GM19239 (cell line): ENCODE data around the gene LCE3B.
"Not testable (repeated sequence)": the region's sequence is repeated elsewhere in the genome, so short reads cannot be mapped to it uniquely, and the experiment has no call there.

ENCODE experiments used
- DNase-seq: peaks from one replicate; pipeline ENCODE4 v3.0.0; 2011; ENCODE audit warnings: low spot score; ENCODE audit not compliant: insufficient read length
- FAIRE-seq: peaks from 2 replicates; lab custom pipeline; 2011; peaks lifted over from hg19 to GRCh38; lab: Jason Lieb, UNC

The LCE3B gene, protein sequence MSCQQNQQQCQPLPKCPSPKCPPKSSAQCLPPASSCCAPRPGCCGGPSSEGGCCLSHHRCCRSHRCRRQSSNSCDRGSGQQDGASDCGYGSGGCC

DNA sequence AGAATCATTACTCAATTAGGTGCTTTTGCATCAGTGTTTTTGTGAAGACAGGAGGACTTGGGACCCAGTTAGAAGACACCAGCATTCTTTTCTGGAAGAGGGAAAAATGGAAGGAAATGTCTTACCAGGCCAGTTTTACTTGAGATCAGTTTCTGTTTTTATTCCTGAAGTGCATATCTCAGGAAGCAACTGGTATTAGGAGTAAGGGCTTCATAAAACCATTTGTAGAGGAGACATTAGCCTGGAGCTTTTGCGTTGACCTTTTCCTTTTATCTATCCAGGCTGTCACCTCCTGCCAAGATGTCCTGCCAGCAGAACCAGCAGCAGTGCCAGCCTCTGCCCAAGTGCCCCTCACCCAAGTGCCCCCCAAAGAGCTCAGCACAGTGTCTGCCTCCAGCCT lies at the start of gene LCE3B:
Gene LCE3B, plus strand, starts transcription at position 301 of the 400 bp plus-strand sequence. Its CDS starts 0 bp downstream, at position 301.
- DNase-seq (no peak), FAIRE-seq (no peak)

DNA sequence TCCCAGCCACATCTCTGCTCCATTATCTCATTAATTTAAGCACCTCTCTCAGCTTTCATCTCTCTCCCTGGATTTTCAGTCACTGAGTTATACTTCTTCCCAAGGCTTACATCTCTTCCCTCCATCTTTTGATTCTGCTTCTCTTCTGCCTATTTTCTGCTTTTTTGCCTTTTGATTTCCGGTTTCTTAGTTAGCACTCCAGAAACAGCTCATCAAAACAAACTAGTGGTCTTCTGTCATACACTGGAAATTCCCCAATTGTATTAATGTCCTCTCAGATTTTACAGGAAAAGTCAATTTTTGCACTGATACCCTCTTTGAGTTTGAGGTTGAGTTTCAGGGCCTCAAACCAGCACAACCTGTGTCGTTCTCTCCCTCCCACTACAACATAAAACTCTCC lies 48.5 kb upstream of the LCE3B start:
- no peak for FAIRE-seq
- DNase-seq: no peak

DNA sequence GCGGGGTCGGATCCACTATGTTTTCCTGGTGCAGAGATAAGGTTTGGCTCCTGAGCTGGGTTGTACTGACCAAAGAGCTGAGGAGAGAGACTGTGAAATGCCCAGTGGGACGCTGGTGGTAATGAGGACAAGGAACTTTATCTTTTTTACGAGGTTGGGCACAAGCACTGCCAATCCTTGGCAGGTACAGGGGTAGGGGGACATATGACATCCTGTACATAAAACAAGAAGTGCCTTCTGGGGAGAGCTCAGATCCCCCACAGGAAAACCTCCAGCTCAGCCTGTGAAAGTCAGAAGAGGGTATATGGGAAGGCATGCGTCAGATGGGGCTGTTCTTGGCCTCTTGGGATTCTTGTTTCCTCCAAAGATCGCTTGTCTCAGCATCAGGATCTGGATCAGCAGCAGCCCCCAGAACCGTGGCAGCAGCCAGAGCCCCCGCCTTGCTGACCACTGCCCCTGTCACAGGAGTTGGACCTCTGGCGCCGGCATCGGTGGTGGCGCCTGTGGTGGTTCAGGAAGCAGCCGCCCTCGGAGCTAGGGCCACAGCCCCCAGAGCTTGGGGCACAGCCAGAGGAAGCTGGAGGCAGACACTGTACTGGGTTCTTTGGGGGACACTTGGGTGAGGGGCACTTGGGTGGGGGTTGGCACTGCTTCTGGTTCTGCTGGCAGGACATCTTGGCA lies 47.9 kb upstream of the LCE3B start:
- DNase-seq: no peak
- FAIRE-seq: no peak

DNA sequence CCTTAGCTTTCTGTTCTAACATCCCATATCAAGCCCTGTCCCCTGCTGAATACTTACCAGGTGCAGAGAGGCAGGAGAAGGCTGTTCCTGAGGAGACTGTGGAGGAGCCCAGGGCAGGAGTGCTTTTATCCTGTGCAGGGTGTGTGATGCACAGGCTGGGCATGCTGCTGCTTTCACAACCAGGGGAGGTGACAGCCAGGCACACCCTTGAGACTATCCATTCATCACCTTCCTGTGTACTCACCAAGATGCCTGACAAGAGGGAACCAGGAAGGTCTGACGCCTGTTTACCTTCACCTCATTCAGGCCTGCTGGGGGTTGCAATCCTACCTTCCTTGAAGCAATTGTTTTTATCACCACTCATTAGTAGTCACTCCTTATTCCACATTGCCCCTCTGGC lies 46.9 kb upstream of the LCE3B start, which contains the start of gene LCE3E:
Gene LCE3E, minus strand, starts transcription at position 100 of the 400 bp plus-strand sequence. CDS start 572 bp downstream, outside the sequence.
- FAIRE-seq: no peak

DNA sequence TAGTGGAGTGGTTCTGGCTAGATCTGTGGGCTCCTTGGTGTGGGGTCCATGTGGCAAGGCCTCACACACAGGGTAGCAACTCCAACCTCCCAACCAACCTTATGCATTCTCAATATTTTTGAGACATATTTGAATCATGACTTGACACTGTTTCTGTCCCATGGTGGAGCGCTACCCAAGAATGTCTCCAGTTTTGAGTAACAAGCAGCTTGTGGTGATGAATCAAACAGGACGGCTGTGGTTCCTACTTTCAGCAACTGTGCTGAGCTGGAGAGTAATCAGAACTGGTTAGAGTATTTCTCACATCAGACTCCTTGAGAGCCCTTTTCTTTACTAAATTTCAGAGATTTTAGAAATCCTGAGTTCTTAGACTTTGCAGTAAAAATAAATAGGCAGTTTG lies 36.4 kb upstream of the LCE3B start:
- DNase-seq: no peak

More for the DNA sequence above, 46.9 kb upstream of the LCE3B start, which contains the start of gene LCE3E:
- DNase-seq: no peak

DNA sequence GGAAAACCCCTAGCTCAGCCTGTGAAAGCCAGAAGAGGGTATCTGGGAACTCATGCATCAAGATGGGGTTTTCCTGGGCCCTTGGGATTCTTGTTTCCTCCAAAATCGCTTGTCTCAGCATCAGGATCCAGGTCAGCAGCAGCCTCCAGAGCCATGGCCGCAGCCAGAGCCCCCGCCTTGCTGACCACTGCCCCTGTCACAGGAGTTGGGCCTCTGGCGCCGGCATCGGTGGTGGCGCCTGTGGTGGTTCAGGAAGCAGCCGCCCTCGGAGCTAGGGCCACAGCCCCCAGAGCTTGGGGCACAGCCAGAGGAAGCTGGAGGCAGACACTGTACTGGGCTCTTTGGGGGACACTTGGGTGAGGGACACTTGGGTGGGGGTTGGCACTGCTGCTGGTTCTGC lies 34.1 kb upstream of the LCE3B start:
- not testable (repeated sequence) for FAIRE-seq, DNase-seq

More for the DNA sequence above, 36.4 kb upstream of the LCE3B start:
- no peak for FAIRE-seq

DNA sequence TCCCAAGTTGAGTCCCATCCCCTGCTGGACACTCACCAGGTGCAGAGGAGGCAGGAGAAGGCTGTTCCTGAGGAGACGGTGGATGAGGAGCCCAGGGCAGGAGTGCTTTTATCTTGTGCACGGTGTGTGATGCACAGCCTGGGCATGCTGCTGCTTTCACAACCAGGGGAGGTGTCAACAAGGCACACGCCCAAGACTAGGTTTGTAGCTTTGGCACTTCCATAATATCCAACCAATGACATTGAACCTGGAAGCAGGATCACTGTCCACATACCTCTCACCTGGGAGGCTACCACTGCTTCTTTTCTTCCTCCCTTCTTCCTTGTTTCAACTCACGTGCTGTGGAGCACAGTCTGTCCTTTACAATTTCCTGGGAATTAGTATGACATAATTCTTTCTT lies 33.2 kb upstream of the LCE3B start, which contains the start of gene LCE3D:
Gene LCE3D, minus strand, starts transcription at position 84 of the 400 bp plus-strand sequence. CDS start 580 bp downstream, outside the sequence.
- FAIRE-seq: no peak

DNA sequence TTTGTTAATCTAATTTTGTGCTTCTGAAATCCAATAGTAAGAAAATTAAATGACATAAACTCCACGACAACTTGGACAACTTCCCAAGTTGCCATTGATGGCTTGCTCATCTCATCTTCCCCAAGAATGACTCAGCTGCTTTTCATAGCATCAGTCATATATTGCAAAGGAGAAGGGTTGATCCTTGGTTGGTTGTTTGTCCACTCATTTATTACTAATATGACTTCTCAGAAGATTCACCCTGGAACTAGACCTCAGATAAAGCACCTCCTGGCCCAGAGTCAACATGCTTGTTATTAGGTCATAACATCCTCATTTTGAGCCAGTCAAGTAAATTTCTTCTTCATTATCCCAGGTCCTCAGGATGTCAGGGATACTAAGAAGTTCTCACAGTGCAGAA lies 31.0 kb upstream of the LCE3B start:
- no peak for DNase-seq
- FAIRE-seq: no peak

More for the DNA sequence above, 33.2 kb upstream of the LCE3B start, which contains the start of gene LCE3D:
- no peak for DNase-seq

DNA sequence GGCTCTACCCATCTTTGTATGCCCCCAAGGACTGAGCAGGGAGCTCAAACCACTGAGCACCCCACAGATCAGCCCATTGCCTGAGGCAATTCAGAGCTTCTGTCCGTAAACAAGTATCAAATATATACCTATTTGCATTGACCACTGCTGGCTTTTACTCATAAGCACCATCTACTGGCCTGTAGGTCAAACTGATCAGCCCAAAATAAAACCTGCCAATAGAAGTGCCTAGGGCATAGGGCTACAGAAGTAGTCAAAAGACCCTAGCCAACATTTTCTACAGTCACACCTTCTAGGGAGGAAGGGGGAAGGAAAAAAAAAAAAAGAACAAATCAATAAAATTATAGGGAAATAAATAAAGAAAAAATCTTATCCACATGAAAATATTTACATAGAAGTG lies 28.0 kb upstream of the LCE3B start:
- FAIRE-seq: no peak
- DNase-seq: no peak

DNA sequence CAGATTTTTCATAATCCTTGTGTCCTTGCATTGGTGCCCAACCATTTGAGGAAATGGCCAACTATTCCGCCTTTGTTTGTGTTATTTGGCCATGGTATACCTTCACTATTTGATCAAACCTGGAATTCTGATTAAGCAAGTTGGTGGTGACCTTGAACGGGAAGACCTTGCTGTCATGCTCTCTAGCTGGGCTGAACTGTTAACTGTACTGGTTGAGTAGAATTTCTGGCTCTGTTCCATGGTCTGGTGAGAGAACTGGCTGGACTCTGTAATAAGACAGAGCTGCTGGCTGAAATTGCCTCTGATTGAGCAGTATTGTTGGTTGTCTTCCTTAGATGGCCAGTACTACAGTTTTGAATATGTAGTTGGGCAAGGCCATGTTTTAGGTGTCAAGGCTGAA lies 16.6 kb upstream of the LCE3B start:
- FAIRE-seq (no peak), DNase-seq (no peak)

DNA sequence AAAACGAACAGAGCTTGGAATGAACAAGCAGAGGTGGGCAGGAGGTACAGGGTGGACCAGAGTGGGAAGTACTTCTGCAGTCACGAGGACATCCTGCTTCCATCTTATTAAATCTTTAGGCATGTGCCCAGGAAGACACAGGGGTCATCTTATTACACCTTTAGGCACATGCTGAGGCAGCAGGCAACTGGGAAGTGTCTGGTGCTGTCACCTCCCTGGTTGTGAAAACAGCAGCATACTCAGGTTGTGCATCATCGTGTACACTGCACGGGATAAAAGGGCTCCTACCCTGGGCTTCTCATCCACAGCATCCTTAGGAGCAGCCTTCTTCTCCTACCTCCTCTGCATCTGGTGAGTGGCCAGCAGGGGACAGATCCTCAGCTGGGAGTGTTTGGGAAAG lies 13.7 kb upstream of the LCE3B start, which contains the start of gene LCE3C:
Gene LCE3C, plus strand, starts transcription at position 301 of the 400 bp plus-strand sequence. CDS start 498 bp downstream, outside the sequence.
- FAIRE-seq: no peak
- DNase-seq: no peak

DNA sequence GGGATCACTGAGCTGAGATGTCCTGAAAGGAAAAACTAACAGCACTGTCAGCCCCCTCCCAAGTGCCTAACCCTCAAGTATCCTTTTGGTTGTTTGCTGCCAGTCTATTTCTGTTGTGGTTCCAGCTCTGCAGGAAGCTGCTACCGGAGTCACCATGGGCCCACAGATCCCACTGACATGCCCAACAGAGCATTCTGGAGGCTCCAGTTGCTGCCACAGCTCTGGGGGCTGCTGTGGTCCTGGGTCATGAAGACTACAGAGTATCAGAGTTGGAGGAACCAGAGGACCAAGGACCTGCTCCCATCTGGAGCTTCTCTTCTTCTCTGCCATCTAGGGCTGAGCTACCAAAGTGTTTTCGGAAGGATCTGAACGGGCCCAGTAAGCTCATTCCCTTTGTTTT lies 8.4 kb downstream of the LCE3B start:
- FAIRE-seq: no peak
- DNase-seq: no peak

DNA sequence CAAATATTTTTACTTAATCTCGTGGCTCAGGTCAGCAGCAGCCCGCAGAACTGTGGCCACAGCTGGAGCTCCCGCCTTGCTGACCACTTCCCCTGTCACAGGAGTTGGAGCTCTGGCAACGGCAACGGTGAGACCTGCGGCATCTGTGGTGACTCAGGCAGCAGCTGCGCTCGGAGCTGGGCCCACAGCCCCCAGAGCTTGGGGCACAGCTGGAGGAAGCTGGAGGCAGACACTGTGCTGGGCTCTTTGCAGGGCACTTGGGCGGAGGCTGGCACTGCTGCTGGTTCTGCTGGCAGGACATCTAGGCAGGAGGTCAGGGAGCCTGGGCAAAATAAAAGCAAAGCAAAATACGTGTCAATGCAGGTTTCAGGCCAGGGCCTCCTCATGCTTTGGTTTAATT lies 9.2 kb downstream of the LCE3B start, which contains the start of gene LCE3A:
Gene LCE3A, minus strand, starts transcription at position 301 of the 400 bp plus-strand sequence. Its CDS starts 0 bp downstream, at position 301.
- DNase-seq: no peak
- FAIRE-seq: no peak

DNA sequence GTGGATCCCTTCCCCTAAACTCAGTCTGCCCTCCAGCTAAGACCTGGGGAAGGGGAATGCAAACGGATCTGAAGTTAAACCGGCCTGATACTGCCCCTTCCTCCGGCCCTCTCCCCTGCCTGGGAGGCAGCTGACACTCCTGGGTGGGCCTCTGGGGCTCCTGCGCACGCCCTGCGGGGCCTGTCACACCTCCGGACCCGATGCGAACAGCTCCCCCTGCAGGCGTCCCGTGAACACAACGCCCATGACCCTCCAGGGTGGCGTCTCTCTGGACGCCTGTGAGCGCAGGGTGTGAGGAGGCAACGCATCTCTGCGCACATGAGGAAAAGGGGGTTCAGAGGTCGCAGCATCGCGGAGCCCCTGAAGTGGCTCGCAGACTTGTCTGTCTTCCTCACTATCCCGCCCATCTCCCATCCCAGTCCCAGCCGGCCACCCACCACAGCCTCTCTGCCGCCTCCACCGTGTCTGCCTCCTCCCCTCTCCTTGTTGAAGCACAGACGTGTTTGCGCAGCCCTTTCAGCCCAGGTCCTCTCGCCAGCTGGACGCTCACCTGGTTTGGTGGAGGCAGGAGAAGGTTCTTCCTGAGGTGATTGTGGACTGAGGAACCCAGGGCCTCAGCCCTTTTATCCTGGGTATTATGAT lies 9.7 kb downstream of the LCE3B start:
- FAIRE-seq: no peak
- DNase-seq: no peak

DNA sequence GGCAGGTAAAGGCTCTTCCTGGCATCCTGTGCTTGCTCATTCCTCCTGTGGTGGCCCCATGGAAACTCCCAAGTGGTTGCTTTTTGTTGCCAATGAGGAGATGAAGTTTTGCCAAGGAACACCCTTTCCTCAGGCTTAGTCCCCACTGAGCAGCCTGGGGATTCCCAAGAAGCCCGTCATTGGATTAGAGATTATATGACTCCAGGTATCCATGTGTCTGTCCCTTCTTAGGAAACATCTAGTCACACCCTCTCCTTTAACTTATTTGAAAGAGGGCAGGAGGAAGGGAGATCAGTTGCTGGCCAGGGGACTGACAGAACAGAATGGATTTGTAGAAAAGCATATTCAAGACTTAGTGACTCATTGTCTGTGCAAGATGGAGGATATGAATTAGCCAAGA lies 13.1 kb downstream of the LCE3B start:
- no peak for DNase-seq
- no peak for FAIRE-seq

DNA sequence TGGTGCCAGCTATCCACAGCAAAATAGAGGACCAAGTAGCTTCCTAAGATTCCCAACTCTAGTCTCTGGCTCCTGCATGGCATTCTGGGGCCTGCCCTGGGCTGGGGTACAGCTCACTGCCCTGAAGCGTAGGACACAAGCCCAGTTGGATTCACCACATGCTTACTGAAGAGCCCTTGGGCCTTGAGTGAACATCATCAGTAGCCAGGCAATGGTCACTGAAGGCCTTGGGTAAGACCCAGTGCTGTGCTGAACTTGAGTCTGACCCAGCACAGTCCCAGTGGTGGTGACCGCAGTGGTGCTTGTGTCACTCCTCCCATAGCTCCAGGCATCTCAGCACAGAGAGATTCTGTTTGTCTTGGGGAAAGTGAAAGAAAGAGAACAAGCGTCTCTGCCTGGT lies 17.0 kb downstream of the LCE3B start:
- DNase-seq: no peak

DNA sequence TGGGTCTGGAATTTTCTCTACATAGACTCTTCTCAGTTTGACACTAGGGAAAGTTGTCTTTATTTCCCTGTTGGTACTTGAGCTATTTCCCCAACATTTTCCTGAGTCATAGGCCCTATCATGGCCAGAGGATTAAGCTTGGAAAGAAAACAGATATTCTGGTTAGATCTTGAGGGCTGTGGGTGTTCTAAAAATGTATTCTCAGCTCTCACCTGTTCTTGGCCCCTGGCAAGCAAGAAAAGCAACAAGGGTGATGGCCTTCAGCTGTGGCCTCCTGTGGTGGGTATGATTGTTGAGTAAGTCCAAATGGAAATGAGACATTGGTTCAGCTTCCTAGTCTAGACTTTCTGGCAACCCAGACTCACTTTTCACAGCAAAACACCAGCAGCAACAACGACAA lies 26.7 kb downstream of the LCE3B start:
- no peak for DNase-seq
- FAIRE-seq: no peak

More for the DNA sequence above, 17.0 kb downstream of the LCE3B start:
- FAIRE-seq: no peak

DNA sequence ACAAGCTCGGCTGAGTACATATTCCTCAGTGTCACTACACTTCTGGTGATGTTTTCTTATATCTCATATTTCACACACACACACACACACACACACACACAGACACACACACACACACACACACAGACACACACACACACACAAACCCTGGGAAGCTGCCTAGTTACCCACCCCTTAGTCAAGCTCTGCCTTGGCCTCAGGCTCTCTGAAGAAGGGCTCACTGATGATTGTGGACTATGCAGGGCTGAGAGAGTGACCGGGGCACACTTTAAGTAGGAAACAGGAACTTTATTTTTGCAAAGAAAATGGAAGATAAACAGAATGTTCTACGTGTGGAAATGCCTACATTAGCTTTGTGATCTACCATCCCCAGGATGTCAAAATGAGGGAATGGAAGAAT lies 30.3 kb downstream of the LCE3B start:
- no peak for FAIRE-seq
- no peak for DNase-seq

DNA sequence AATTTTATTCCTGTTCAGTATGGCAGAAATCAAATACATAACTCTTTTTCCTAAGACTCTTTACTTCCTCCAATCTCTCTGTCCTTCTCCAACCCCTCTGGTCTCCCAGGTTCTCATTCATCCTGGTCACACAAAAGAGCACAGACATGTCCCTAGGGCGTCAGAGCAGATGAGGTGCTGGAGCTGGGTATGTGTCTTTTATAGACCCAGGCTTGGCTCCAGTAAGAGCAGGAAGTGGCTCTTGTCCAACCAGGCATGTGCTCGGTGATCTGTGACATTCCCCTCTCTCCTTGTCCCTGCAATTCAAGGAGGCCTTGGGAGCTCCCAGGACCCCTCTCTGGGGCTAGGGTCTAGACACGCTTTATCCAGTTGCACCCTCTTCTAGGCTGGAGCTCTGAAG lies 31.5 kb downstream of the LCE3B start:
- DNase-seq: no peak
- FAIRE-seq: no peak

DNA sequence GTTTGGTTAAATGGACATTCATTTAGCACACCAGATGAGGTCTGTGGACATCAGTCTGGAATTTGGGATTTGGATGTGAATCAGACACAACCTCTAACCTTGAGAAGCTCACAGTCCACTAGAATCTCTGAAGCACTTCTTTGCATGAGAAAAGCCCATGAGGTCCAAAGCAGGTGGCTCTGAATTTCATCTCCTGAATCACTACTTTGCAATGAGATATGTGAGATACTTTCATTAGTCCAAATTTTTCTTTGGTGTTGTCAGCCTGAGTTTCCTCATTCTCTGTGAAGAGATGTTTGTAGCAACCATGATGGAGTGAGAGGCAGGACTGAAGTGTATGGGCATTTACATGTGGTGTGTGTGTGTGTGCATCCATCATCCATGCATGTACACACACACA lies 33.0 kb downstream of the LCE3B start:
- DNase-seq (no peak), FAIRE-seq (no peak)

DNA sequence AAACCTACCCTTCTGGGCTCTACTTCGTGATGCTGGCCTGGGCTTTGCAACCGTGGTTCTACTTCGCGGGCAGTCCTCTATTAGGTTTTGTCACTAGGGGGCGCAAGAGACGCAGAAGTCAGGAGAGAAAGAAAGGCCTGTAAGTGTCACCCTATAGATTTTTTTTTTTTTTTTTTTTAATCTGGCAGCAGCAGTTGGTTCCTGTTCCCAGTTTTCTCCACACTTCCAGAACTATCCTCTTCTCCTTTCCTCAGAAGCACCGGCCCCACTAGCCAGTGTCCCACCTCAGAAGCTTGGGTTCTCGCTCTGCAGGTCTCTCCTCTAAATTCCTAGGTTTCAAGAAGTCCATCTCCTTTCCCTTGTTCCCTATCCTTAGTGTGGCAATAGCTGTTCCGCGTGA lies 40.5 kb downstream of the LCE3B start:
- FAIRE-seq: peak; percentile 35
- peak; percentile 36 for DNase-seq
